NB4 (cell line): ENCODE data around the gene GNAI2.

ENCODE experiments used
- POLR2A ChIP-seq: IDR thresholded peaks from 2 replicates; pipeline ENCODE4 v1.6.1; 2011; ENCODE audit warnings: mild to moderate bottlenecking; ENCODE audit not compliant: insufficient read length; ENCODE audit errors: extremely low read depth
- TF ChIP-seq, protein P1 (sequence below): IDR thresholded peaks from one replicate; pipeline ENCODE4 v1.5.1; 2012; ENCODE audit warnings: low read depth, low read length

GRCh38 chr3:50232303-50232702 lies 3.7 kb upstream of the GNAI2 start:
- TF ChIP-seq, protein P1, sequence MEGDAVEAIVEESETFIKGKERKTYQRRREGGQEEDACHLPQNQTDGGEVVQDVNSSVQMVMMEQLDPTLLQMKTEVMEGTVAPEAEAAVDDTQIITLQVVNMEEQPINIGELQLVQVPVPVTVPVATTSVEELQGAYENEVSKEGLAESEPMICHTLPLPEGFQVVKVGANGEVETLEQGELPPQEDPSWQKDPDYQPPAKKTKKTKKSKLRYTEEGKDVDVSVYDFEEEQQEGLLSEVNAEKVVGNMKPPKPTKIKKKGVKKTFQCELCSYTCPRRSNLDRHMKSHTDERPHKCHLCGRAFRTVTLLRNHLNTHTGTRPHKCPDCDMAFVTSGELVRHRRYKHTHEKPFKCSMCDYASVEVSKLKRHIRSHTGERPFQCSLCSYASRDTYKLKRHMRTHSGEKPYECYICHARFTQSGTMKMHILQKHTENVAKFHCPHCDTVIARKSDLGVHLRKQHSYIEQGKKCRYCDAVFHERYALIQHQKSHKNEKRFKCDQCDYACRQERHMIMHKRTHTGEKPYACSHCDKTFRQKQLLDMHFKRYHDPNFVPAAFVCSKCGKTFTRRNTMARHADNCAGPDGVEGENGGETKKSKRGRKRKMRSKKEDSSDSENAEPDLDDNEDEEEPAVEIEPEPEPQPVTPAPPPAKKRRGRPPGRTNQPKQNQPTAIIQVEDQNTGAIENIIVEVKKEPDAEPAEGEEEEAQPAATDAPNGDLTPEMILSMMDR, result no peak
- TF ChIP-seq POLR2A, result no peak
